Left renal pelvis (tissue), 4 donors: ENCODE data around the gene STUB1. TPM values are rescaled to one million over a fixed set of nuclear protein-coding genes. Genes with fewer than 3 reads are reported as not detected.

Experiments
- DNase-seq, 4 donors: peaks; one replicate each; pipeline ENCODE4 v3.0.0-alpha.2; 2013; ENCODE audit warnings: low read depth in 4 of 4, low spot score in 3 of 4
- polyA plus RNA-seq, 4 donors: library from polyadenylated mRNA; unstranded; fragments of 120-200 nt; gene quantifications; one replicate each; pipeline ENCODE4 v1.2.1, GENCODE V29; 2013; ENCODE audit not compliant: insufficient read length in 4 of 4

STUB1 gene
- polyA plus RNA-seq, 4 donors, result 84.9 to 143 (median 105) TPM

- DNase-seq, result no peak
Measured at GRCh38 chr16:662597-662996, 17.6 kb upstream of the STUB1 start.

- no peak for DNase-seq
Measured at GRCh38 chr16:666572-666971, 13.6 kb upstream of the STUB1 start.

- DNase-seq, result no peak
Measured at GRCh38 chr16:667113-667779, 13.0 kb upstream of the STUB1 start.

GRCh38 chr16:667780-668518 lies 12.3 kb upstream of the STUB1 start, which contains the start of gene RHOT2:
Gene RHOT2 (plus strand): TSS chr16:668132. CDS start chr16:668200, 68 bp downstream.
- peak in 3 of 4 donors; percentile 58 to 79 (median 79) for DNase-seq

- DNase-seq, result no peak
Measured at GRCh38 chr16:668519-669171, 11.6 kb upstream of the STUB1 start.

- no peak for DNase-seq
Measured at GRCh38 chr16:669666-670065, 10.5 kb upstream of the STUB1 start.

GRCh38 chr16:670485-671352 lies 9.5 kb upstream of the STUB1 start:
- no peak for DNase-seq

- DNase-seq, result no peak
Measured at GRCh38 chr16:671353-672131, 8.7 kb upstream of the STUB1 start.

GRCh38 chr16:672371-672770 lies 7.8 kb upstream of the STUB1 start:
- DNase-seq, result no peak

GRCh38 chr16:672851-673250 lies 7.4 kb upstream of the STUB1 start:
- DNase-seq, result no peak

- no peak for DNase-seq
Measured at GRCh38 chr16:673399-673991, 6.7 kb upstream of the STUB1 start.

- DNase-seq, result no peak
Measured at GRCh38 chr16:674214-674881, 5.9 kb upstream of the STUB1 start.

GRCh38 chr16:674968-675883 lies 5.0 kb upstream of the STUB1 start, which contains the start of gene RHBDL1:
Gene RHBDL1 (plus strand): TSS chr16:675671. CDS start chr16:675791, 120 bp downstream.
- no peak for DNase-seq

- no peak for DNase-seq
Measured at GRCh38 chr16:675884-676564, 4.2 kb upstream of the STUB1 start.

- DNase-seq, result no peak
Measured at GRCh38 chr16:676565-676902, 3.7 kb upstream of the STUB1 start.

GRCh38 chr16:676913-677312 lies 3.3 kb upstream of the STUB1 start:
- no peak for DNase-seq
